Vagina (tissue), 2 donors: ENCODE data around the gene VMAC. TPM values are rescaled to one million over a fixed set of nuclear protein-coding genes. Genes with fewer than 3 reads are reported as not detected.
"Not testable (repeated sequence)": the region's sequence is repeated elsewhere in the genome, so short reads cannot be mapped to it uniquely, and the experiment has no call there.

ENCODE experiments used
- DNase-seq, 2 donors: peaks; one replicate each; pipeline ENCODE4 v3.0.0-alpha.2; 2017; ENCODE audit errors: extremely low spot score in 2 of 2
- H3K27ac ChIP-seq: fragments of 200-600 bp; sonication (generic); one replicate; pipeline ENCODE4 v1.5.1; 2019
- H3K27me3 ChIP-seq: fragments of 200-600 bp; sonication (generic); one replicate; pipeline ENCODE4 v1.5.1; 2019
- H3K36me3 ChIP-seq, 2 donors: fragments of 200-600 bp; sonication (generic); one replicate each; pipeline ENCODE4 v1.5.1; 2017 to 2019
- H3K4me1 ChIP-seq: fragments of 200-600 bp; sonication (generic); one replicate; pipeline ENCODE4 v1.5.1; 2019
- H3K4me3 ChIP-seq, 2 donors: fragments of 200-600 bp; sonication (generic); 1 replicate in 1 of 2; 2 replicates in 1 of 2; pipeline ENCODE4 v1.5.1; 2016 to 2019
- H3K9me3 ChIP-seq: fragments of 200-600 bp; sonication (generic); one replicate; pipeline ENCODE4 v1.5.1; 2019
- POLR2A ChIP-seq, 2 donors: fragments of 450-650 bp; IDR thresholded peaks; one replicate each; pipeline ENCODE4 v1.6.1; 2017; ENCODE audit warnings: antibody characterized with exemption in 2 of 2, mild to moderate bottlenecking in 2 of 2, moderate library complexity in 2 of 2
- POLR2AphosphoS5 ChIP-seq, 2 donors: sonication (generic); formaldehyde crosslinking; IDR thresholded peaks; one replicate each; pipeline ENCODE4 v1.9.0; 2017; ENCODE audit warnings: antibody characterized with exemption in 2 of 2, mild to moderate bottlenecking in 2 of 2, low read depth in 1 of 2; ENCODE audit not compliant: insufficient read depth in 1 of 2
- intact Hi-C: fragments of 100-400 bp; cut with DNase I; formaldehyde crosslinking; loops from one replicate; pipeline ENCODE4 v1.15.1; 2023
- total RNA-seq: library from RNA; depleted of rRNA; stranded (reverse); fragments of >200 nt; gene quantifications from one replicate; pipeline ENCODE4 v1.2.3, GENCODE V29; 2016
- TF ChIP-seq, protein P1 (sequence below), 3 experiments: fragments of 450-650 bp in 2 of 3; fragments of 200-600 bp in 1 of 3; sonication (generic) in 1 of 3; IDR thresholded peaks; one replicate each; pipeline ENCODE4 v1.5.1; 2017 to 2019; ENCODE audit warnings: antibody characterized with exemption in 3 of 3, mild to moderate bottlenecking in 2 of 3, moderate library complexity in 2 of 3

Gene VMAC
- total RNA-seq, 1 donor from 2014 or later, result 7.9 TPM

DNA sequence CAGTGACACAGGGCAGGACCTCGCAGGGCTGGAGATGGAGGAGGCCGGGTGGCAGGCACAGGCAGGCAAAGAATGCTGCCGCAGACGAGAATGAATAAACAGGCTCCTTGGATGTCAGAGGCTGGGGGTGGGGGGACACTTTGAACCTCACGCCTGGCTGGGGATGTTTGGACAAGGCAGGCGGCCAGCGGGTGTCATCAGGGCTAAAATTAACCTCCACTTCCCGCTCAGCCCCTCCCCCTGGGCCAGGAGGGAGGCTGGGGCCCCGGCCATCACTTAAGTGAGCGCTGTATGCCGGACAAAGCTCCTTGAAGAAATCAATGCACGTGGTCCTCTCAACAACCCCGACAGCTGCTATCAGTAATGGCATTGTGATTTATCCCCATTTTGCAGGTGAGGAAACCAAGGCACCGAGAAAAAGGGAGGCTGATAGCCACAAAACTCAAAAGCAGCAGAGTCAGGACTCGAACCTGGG, 24.0 kb upstream of the VMAC start:
- Histone ChIP-seq H3K27ac (no peak overlapping the region), H3K36me3 (no peaks in the 10 kb centered on the region), H3K4me3 (no peak overlapping the region), H3K9me3 (no peaks in the 10 kb centered on the region), H3K27me3 (no peaks in the 10 kb centered on the region), H3K4me1 (peaks cover 7% of the 10 kb centered on the region)
- intact Hi-C loops, result no loop called here
- no peak for TF ChIP-seq POLR2A (IDR thresholded peaks at IDR 0.05)
- TF ChIP-seq, protein P1, sequence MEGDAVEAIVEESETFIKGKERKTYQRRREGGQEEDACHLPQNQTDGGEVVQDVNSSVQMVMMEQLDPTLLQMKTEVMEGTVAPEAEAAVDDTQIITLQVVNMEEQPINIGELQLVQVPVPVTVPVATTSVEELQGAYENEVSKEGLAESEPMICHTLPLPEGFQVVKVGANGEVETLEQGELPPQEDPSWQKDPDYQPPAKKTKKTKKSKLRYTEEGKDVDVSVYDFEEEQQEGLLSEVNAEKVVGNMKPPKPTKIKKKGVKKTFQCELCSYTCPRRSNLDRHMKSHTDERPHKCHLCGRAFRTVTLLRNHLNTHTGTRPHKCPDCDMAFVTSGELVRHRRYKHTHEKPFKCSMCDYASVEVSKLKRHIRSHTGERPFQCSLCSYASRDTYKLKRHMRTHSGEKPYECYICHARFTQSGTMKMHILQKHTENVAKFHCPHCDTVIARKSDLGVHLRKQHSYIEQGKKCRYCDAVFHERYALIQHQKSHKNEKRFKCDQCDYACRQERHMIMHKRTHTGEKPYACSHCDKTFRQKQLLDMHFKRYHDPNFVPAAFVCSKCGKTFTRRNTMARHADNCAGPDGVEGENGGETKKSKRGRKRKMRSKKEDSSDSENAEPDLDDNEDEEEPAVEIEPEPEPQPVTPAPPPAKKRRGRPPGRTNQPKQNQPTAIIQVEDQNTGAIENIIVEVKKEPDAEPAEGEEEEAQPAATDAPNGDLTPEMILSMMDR (IDR thresholded peaks at IDR 0.05), result no peak
- peak in 1 of 2 donors; percentile 23 for TF ChIP-seq POLR2AphosphoS5 (IDR thresholded peaks at IDR 0.05; ENCODE audit: insufficient read depth in 1 of 2, low read depth in 1 of 2)
- DNase-seq, result no peak

DNA sequence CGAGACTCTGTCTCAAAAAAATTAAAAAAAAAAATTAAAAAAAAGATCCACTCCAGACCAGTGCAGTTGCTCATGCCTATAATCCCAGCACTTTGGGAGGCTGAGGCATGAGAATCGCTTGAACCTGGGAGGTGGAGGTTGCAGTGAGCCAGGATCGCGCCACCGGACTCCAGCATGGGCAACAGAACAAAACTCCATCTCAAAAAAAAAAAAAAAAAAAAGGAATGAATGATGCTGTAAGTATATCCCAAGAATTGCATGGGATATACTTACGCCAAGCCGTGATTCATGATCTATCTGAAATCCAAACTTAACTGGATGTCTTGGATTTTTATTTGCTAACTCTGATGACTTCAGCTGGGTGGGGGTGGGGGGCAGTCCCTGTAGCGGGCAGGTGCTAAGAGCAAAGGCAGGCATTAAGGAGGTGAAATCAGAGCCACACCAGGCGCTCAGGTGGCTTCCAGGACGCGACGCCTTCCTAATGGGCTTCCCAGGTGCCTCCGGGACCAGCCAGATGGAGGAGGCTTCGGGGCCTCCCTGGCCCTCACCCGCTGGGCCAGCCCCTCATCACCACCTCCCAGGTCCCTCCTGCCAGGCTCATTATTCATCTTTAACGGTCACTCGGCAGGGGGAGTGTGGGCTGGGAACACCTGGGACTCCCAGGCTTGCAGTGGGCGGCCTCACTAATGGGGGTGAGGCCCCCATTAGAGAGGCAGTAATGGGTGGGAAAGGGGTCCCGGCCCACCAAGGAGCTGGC, 23.0 kb upstream of the VMAC start:
- H3K4me1 ChIP-seq, result peaks cover 7% of the 10 kb centered on the region
- intact Hi-C loops, result no loop called here

DNA sequence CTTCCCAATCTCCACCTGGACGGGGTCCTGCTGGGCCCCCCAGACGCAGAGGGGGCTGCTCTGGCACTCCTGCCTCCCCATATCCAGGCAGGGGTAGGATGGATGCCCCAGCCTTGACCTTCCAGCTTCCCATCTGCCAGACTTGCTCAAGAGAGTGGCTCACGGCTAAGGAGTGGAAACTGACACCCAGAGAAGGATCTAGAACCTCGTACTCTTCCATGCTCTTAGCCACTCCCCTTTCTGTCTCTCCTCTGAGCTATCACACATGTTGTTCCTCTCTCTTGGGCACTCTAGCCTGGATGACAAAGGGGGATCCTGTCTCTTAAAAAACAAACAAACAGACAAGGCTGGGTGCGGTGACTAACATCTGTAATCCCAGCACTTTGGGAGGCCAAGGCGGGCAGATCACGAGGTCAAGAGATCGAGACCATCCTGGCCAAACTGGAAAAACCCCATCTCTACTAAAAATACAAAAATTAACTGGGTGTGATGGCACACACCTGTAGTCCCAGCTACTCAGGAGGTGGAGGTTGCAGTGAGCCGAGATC, 22.2 kb upstream of the VMAC start:
- Histone ChIP-seq H3K36me3 (no peaks in the 10 kb centered on the region), H3K27ac (no peak overlapping the region), H3K4me1 (peaks cover 7% of the 10 kb centered on the region), H3K4me3 (no peak overlapping the region), H3K27me3 (no peaks in the 10 kb centered on the region), H3K9me3 (no peaks in the 10 kb centered on the region)
- DNase-seq, result no peak
- intact Hi-C loops, result no loop called here
- no peak for TF ChIP-seq POLR2AphosphoS5 (IDR thresholded peaks at IDR 0.05; ENCODE audit: insufficient read depth in 1 of 2, low read depth in 1 of 2)
- no peak for TF ChIP-seq POLR2A (IDR thresholded peaks at IDR 0.05)
- TF ChIP-seq, protein P1 (IDR thresholded peaks at IDR 0.05), result no peak

More for the DNA sequence above, 23.0 kb upstream of the VMAC start:
- Histone ChIP-seq H3K36me3 (no peaks in the 10 kb centered on the region), H3K27me3 (no peaks in the 10 kb centered on the region), H3K4me3 (no peak overlapping the region), H3K9me3 (no peaks in the 10 kb centered on the region), H3K27ac (no peak overlapping the region)
- TF ChIP-seq POLR2A (IDR thresholded peaks at IDR 0.05), result no peak
- TF ChIP-seq POLR2AphosphoS5 (IDR thresholded peaks at IDR 0.05; ENCODE audit: insufficient read depth in 1 of 2, low read depth in 1 of 2), result no peak
- TF ChIP-seq, protein P1 (IDR thresholded peaks at IDR 0.05), result no peak
- no peak for DNase-seq

DNA sequence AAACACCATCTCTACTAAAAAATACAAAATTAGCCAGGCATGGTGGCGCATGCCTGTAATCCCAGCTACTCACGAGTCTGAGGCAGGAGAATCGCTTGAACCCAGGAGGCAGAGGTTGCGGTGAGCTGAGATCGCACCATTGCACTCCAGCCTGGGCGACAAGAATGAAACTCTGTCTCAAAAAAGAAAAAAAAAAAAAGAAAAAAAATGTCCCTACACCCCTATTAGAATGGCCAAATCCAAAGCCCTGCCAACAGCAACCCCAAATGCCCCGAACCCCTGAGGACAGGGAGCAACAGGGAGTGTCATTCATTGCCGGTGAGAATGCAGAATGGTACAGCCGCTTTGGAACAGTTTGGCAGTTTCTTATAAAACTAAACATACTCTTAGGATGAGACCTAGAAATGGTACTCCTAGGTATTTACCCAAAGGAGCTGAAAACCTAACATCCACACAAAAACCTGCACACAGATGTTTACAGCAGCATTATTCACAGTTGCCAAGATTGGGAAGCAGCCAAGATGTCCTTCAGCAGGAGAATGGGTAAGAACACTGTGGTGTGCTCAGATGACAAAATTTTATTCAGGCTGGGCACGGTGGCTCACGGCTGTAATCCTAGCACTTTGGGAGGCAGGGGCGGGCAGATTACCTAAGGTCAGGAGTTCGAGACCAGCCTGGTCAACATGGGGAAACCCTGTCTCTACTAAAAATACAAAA, 21.4 kb upstream of the VMAC start:
- H3K27ac ChIP-seq, H3K4me1 ChIP-seq, DNase-seq, H3K9me3 ChIP-seq, H3K36me3 ChIP-seq, intact Hi-C loops, H3K27me3 ChIP-seq, H3K4me3 ChIP-seq: not testable (repeated sequence)

DNA sequence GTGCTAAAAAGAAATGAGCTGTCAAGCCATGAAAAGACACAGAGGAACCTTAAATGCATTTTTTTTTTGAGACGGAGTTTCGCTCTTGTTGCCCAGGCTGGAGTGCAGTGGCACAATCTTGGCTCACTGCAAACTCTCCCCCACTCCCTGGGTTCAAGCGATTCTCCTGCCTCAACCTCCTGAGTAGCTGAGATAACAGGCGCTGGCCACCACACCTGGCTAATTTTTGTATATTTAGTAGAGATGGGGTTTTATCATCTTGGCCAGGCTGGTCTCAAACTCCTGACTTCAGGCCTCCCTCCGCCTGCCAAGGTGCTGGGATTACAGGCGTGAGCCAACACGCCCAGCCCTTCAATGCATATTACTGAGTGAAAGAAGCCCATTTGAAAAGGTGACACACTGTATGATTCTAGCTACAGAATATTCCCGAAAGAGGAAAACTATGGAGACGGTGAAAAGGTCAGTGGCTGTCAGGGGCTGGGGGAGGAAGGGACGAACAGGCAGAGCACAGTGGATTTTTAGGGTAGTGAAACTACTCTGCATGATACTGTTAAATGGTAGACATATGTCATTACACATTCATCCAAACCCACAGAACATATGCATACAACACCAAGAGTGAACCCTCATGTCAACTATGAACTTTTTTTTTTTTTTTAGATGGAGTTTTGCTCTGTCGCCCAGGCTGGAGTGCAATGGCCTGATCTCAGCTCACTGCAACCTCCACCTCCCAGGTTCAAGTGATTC, 20.4 kb upstream of the VMAC start:
- DNase-seq, H3K27me3 ChIP-seq, H3K4me1 ChIP-seq, H3K36me3 ChIP-seq, H3K4me3 ChIP-seq, intact Hi-C loops, H3K27ac ChIP-seq, H3K9me3 ChIP-seq: not testable (repeated sequence)
